Peyer's patch (tissue), 4 donors: ENCODE data around the gene CADM4.
"Not testable (repeated sequence)": the region's sequence is repeated elsewhere in the genome, so short reads cannot be mapped to it uniquely, and the experiment has no call there.

Source experiments
- POLR2A ChIP-seq, 2 donors: fragments of 450-650 bp; IDR thresholded peaks; one replicate each; pipeline ENCODE4 v1.5.1; 2017; ENCODE audit warnings: antibody characterized with exemption in 2 of 2, mild to moderate bottlenecking in 2 of 2, moderate library complexity in 2 of 2
- TF ChIP-seq, protein P1 (sequence below), 6 experiments: fragments of 450-650 bp in 4 of 6; fragments of 200-600 bp in 2 of 6; sonication (generic) in 1 of 6; IDR thresholded peaks; one replicate each; pipeline ENCODE4 v1.5.1; 2017 to 2019; ENCODE audit warnings: antibody characterized with exemption in 6 of 6, mild to moderate bottlenecking in 3 of 6, moderate library complexity in 1 of 6

DNA sequence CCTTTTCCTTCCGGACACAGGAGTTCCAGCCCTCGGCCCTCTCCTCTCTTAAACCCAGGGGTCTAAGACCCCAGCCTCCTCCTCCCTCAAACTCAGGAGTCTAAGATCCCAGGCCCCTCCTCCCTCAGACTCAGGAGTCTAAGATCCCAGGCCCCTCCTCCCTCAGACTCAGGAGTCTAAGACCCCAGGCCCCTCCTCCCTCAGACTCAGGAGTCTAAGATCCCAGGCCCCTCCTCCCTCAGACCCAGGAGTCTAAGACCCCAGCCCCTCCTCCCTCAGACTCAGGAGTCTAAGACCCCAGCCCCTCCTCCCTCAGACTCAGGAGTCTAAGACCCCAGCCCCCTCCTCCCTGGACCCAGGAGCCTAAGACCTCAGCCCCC, 4.1 kb downstream of the CADM4 start:
- TF ChIP-seq, protein P1, sequence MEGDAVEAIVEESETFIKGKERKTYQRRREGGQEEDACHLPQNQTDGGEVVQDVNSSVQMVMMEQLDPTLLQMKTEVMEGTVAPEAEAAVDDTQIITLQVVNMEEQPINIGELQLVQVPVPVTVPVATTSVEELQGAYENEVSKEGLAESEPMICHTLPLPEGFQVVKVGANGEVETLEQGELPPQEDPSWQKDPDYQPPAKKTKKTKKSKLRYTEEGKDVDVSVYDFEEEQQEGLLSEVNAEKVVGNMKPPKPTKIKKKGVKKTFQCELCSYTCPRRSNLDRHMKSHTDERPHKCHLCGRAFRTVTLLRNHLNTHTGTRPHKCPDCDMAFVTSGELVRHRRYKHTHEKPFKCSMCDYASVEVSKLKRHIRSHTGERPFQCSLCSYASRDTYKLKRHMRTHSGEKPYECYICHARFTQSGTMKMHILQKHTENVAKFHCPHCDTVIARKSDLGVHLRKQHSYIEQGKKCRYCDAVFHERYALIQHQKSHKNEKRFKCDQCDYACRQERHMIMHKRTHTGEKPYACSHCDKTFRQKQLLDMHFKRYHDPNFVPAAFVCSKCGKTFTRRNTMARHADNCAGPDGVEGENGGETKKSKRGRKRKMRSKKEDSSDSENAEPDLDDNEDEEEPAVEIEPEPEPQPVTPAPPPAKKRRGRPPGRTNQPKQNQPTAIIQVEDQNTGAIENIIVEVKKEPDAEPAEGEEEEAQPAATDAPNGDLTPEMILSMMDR (IDR thresholded peaks at IDR 0.05), result not testable (repeated sequence)
- TF ChIP-seq POLR2A (IDR thresholded peaks at IDR 0.05), result not testable (repeated sequence)
